Measurements from ENCODE around the gene SLC6A7.

The SLC6A7 gene

DNA sequence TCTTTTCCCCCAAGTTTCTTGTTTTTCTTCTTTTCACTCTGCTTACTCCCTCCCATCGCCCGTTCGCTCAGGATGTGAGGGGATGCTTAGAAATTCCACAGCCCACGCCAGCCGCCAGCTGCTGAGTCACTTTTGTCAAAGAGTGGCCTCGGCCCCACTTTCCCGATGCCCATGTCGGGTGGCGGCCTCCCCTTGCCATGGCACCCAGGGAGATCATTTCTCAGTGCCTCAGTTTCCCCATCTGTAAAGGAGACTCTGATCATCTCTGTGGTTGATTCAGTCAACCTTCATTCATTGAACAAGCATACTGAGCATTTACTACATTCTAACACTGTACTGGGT lies 33.9 kb upstream of the SLC6A7 start:
- no peak for DNase-seq (ENCODE audit: low read depth)
- TF ChIP-seq, protein P1, sequence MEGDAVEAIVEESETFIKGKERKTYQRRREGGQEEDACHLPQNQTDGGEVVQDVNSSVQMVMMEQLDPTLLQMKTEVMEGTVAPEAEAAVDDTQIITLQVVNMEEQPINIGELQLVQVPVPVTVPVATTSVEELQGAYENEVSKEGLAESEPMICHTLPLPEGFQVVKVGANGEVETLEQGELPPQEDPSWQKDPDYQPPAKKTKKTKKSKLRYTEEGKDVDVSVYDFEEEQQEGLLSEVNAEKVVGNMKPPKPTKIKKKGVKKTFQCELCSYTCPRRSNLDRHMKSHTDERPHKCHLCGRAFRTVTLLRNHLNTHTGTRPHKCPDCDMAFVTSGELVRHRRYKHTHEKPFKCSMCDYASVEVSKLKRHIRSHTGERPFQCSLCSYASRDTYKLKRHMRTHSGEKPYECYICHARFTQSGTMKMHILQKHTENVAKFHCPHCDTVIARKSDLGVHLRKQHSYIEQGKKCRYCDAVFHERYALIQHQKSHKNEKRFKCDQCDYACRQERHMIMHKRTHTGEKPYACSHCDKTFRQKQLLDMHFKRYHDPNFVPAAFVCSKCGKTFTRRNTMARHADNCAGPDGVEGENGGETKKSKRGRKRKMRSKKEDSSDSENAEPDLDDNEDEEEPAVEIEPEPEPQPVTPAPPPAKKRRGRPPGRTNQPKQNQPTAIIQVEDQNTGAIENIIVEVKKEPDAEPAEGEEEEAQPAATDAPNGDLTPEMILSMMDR (conservative IDR thresholded peaks at IDR 0.05; ENCODE audit: low read depth, low read length) = no peak
- peak overlapping the region; percentile 79 for H3K4me3 ChIP-seq (ENCODE audit: low read length)

DNA sequence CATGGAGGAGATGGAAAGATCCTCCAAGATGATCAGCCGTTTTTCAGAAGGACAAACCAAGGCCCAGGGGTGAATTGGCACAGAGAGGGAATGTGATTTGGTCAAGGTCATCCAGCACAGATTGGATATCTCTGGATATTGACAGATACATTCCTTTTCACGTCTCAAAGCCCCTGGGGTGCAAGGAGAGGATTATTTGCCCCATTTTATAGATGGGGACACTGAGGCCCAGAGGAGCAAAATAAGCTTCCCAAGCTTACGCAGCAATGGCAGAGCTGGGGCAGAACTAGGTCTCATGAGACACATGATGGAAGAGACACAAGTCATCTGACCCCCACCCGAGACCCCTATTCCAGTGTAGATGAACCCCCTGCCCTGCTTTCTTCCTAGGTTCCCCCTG lies 33.3 kb upstream of the SLC6A7 start:
- no peak overlapping the region for H3K4me3 ChIP-seq (ENCODE audit: low read length)
- no peak for DNase-seq (ENCODE audit: low read depth)
- TF ChIP-seq, protein P1 (conservative IDR thresholded peaks at IDR 0.05; ENCODE audit: low read depth, low read length) = no peak

DNA sequence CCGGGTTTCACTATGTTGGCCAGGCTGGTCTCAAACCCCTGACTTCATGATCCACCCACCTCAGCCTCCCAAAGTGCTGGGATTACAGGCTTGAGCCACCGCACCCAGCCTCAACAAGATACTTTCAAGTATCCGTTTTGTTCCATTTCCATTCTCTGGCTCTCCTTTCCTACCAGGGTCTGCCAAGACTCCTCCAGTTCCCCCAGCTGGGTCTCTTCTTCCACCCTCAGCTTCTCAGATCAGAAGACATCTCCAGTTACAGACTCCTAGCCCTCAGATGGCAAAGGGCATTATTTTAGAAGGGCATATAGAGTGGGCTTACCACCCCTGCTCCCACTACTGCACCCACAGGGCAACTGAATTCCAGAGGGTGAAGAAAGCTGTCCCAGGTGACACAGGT lies 32.7 kb upstream of the SLC6A7 start:
- DNase-seq (ENCODE audit: low read depth) = no peak
- H3K4me3 ChIP-seq (ENCODE audit: low read length) = no peak overlapping the region
- TF ChIP-seq, protein P1 (conservative IDR thresholded peaks at IDR 0.05; ENCODE audit: low read depth, low read length) = no peak

DNA sequence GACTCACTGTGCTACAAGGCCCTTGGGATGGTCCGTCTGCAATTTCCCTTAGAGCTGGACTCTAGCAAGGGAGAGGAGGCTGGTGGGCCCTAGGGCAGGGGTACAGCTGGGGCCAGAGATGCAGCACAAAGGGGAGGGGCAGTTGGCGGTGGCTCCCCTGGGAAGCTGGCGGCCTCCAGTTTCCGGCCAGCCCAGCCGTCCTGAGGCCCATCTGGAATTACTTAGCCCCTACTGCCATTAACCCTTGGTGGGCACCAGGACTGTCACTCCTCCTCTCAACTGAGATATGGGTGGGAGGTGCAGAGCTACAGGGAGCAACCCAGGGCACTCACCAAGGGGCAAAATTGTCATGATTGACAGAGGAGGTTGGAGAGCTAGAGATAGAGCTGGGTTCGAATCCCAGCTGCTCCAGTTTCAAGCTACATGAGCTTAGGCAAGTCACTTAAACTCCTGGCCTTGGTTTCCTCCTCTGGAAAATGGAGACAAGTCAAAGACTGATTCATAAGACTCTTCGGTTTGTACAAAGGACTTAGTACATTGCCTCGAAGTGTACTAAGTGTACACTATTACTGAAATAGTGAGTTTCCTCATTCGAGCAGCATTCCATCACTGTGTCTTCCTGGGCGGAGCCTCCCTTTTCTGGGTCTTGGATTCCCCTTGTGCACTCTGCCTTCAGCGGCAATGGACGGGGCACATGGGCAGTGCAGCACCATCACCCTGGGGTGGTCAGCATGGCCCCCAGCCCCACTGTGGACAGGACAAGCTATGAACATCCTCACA lies 31.5 kb upstream of the SLC6A7 start:
- no peak for DNase-seq (ENCODE audit: low read depth)
- TF ChIP-seq, protein P1 (conservative IDR thresholded peaks at IDR 0.05; ENCODE audit: low read depth, low read length) = no peak
- H3K4me3 ChIP-seq (ENCODE audit: low read length) = no peak overlapping the region

DNA sequence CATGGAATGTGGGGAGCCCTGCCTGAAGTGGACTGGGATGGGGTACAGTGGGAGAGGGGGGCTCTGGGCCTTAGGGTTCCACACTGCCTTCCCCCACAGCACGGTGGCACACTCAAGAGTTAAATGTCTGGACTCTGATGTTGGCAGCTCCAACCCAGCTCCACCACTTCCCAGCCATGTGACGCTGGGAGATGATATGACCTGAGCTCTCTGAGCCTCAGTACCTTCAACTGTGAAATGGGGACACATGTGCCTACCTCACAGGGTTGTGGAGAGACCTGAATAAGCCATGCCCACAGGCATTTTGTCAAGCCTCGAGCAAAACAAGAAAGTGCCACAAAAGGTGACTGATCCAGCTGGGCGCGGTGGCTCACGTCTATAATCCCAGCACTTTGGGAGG lies 30.8 kb upstream of the SLC6A7 start:
- no peak overlapping the region for H3K4me3 ChIP-seq (ENCODE audit: low read length)
- DNase-seq (ENCODE audit: low read depth) = no peak
- TF ChIP-seq, protein P1 (conservative IDR thresholded peaks at IDR 0.05; ENCODE audit: low read depth, low read length) = no peak

DNA sequence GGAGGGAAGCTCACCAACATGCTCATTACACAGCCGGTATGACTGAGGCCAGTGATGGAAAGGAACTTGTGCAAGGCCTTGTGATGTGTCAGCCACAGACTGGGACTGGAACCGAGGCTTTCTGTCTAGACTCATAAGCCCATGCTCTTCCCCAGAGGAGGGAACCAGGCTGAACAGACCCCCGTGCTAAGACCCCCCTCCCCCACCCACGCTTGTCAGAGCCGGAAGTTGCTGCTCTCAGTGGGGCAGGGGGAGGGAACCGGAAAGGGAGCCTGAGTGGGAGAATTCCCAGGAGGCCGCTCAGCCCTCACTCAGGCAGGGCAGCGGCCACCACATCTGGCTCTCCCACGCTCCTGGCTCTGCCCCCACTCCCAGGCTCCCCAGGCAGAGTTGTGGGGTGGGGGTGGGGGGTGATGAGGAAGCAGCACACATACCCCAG lies 30.1 kb upstream of the SLC6A7 start:
- no peak for DNase-seq (ENCODE audit: low read depth)
- no peak overlapping the region for H3K4me3 ChIP-seq (ENCODE audit: low read length)
- TF ChIP-seq, protein P1 (conservative IDR thresholded peaks at IDR 0.05; ENCODE audit: low read depth, low read length) = no peak

DNA sequence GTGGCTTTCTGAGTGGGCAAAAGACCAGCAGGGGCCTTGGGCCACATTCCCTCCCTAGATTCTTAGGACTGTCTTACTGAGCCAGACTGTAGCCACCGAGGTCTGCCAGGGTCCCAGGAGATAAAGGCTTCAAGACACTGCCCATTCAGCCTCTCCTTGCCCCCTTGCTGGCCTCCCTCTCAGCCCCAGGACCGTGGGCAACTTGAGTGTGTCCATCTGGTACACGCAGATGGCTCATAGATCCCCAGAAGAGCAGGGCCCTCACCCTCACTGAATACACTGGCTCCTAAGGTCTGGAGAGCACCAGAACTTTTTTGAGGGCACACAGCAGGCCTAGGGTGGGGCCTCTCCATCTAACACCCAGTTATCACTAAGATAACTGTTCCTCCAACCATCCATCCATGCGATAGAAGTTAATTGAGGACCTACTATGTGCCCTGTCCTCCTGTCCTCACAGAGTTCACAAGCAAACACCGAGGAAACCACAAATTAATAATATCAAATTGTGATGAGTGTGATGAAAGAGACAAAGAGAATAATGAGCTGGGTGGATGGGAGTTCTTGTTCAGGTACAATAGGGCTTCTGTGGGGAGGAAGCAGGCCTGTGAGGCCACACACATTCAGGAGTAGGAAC lies 29.3 kb upstream of the SLC6A7 start:
- no peak overlapping the region for H3K4me3 ChIP-seq (ENCODE audit: low read length)
- TF ChIP-seq, protein P1 (conservative IDR thresholded peaks at IDR 0.05; ENCODE audit: low read depth, low read length) = no peak
- DNase-seq (ENCODE audit: low read depth) = no peak

All from retinal pigment epithelial cell (primary cell).